Activated naive CD4-positive, alpha-beta T cell treated with anti-CD3 and anti-CD28 coated beads, Interleukin-2, amount 50 U/mL, for 24 hours (primary cell): Measurements from ENCODE around the gene LMOD1.

Experiments
- H3K27ac Mint-ChIP-seq: one replicate; pipeline ENCODE4 v1.8.0; 2021; ENCODE audit warnings: mild to moderate bottlenecking, mixed read lengths
- H3K27me3 Mint-ChIP-seq: one replicate; pipeline ENCODE4 v1.8.0; 2021; ENCODE audit warnings: mixed read lengths
- H3K36me3 Mint-ChIP-seq: one replicate; pipeline ENCODE4 v1.8.0; 2021; ENCODE audit warnings: mixed read lengths
- H3K4me1 Mint-ChIP-seq: one replicate; pipeline ENCODE4 v1.8.0; 2021; ENCODE audit warnings: mixed read lengths
- H3K4me3 Mint-ChIP-seq: one replicate; pipeline ENCODE4 v1.8.0; 2021; ENCODE audit warnings: mild to moderate bottlenecking, mixed read lengths
- H3K9me3 Mint-ChIP-seq: one replicate; pipeline ENCODE4 v1.8.0; 2021; ENCODE audit warnings: mixed read lengths

LMOD1 gene

GRCh38 chr1:201893431-201893830, 52.9 kb downstream of the LMOD1 start:
- Mint-ChIP-seq H3K27me3 (peaks cover 19% of the 10 kb centered on the region), H3K27ac (no peak overlapping the region), H3K36me3 (no peaks in the 10 kb centered on the region), H3K4me1 (peaks cover 13% of the 10 kb centered on the region), H3K9me3 (no peaks in the 10 kb centered on the region), H3K4me3 (no peak overlapping the region)

- Mint-ChIP-seq H3K27me3 (peaks cover 20% of the 10 kb centered on the region), H3K27ac (no peak overlapping the region), H3K9me3 (no peaks in the 10 kb centered on the region), H3K4me3 (no peak overlapping the region), H3K4me1 (peaks cover 20% of the 10 kb centered on the region), H3K36me3 (no peaks in the 10 kb centered on the region)
These were observed 54.1 kb downstream of the LMOD1 start for GRCh38 chr1:201892211-201892610.

- Mint-ChIP-seq H3K27me3 (peaks cover 20% of the 10 kb centered on the region), H3K4me3 (no peak overlapping the region), H3K27ac (no peak overlapping the region), H3K4me1 (peaks cover 20% of the 10 kb centered on the region), H3K36me3 (no peaks in the 10 kb centered on the region), H3K9me3 (no peaks in the 10 kb centered on the region)
These were observed 54.8 kb downstream of the LMOD1 start for GRCh38 chr1:201891451-201892045.

- Mint-ChIP-seq H3K27me3 (peaks cover 20% of the 10 kb centered on the region), H3K9me3 (no peaks in the 10 kb centered on the region), H3K4me3 (no peak overlapping the region), H3K4me1 (peaks cover 15% of the 10 kb centered on the region), H3K27ac (no peak overlapping the region), H3K36me3 (no peaks in the 10 kb centered on the region)
These were observed 55.4 kb downstream of the LMOD1 start for GRCh38 chr1:201890806-201891450.

GRCh38 chr1:201890223-201890622, 56.1 kb downstream of the LMOD1 start:
- H3K27ac Mint-ChIP-seq: no peak overlapping the region
- H3K9me3 Mint-ChIP-seq: no peaks in the 10 kb centered on the region
- no peaks in the 10 kb centered on the region for H3K36me3 Mint-ChIP-seq

GRCh38 chr1:201889090-201889968, 57.0 kb downstream of the LMOD1 start:
- Mint-ChIP-seq H3K36me3 (no peaks in the 10 kb centered on the region), H3K27me3 (peaks cover 20% of the 10 kb centered on the region), H3K4me1 (peaks cover 13% of the 10 kb centered on the region), H3K9me3 (no peaks in the 10 kb centered on the region), H3K27ac (no peak overlapping the region), H3K4me3 (peak overlapping the region; percentile 79)

More at GRCh38 chr1:201890223-201890622, 56.1 kb downstream of the LMOD1 start:
- Mint-ChIP-seq H3K4me3 (no peak overlapping the region), H3K4me1 (peaks cover 13% of the 10 kb centered on the region), H3K27me3 (peaks cover 20% of the 10 kb centered on the region)

GRCh38 chr1:201888282-201889089, 57.9 kb downstream of the LMOD1 start, which contains the start of gene SHISA4:
Gene SHISA4 (plus strand): TSS chr1:201888898. CDS start chr1:201888995, 97 bp downstream.
- Mint-ChIP-seq H3K9me3 (no peaks in the 10 kb centered on the region), H3K4me1 (peaks cover 13% of the 10 kb centered on the region), H3K36me3 (no peaks in the 10 kb centered on the region), H3K4me3 (peak within 1 kb of the TSS; percentile 79), H3K27me3 (peaks cover 16% of the 10 kb centered on the region), H3K27ac (no peak within 1 kb of the TSS)

GRCh38 chr1:201887116-201887866, 59.1 kb downstream of the LMOD1 start:
- H3K27me3 Mint-ChIP-seq: peaks cover 16% of the 10 kb centered on the region
- H3K36me3 Mint-ChIP-seq: no peaks in the 10 kb centered on the region
- H3K4me1 Mint-ChIP-seq: peaks cover 13% of the 10 kb centered on the region
- H3K4me3 Mint-ChIP-seq: peak overlapping the region; percentile 35
- no peak overlapping the region for H3K27ac Mint-ChIP-seq
- no peaks in the 10 kb centered on the region for H3K9me3 Mint-ChIP-seq

- H3K4me3 Mint-ChIP-seq: no peak overlapping the region
- H3K4me1 Mint-ChIP-seq: peaks cover 13% of the 10 kb centered on the region
- peaks cover 11% of the 10 kb centered on the region for H3K27me3 Mint-ChIP-seq
- H3K9me3 Mint-ChIP-seq: no peaks in the 10 kb centered on the region
- H3K36me3 Mint-ChIP-seq: no peaks in the 10 kb centered on the region
- H3K27ac Mint-ChIP-seq: no peak overlapping the region
These were observed 60.1 kb downstream of the LMOD1 start for GRCh38 chr1:201886103-201886885.

GRCh38 chr1:201885531-201886075, 60.7 kb downstream of the LMOD1 start:
- H3K27ac Mint-ChIP-seq: no peak overlapping the region
- no peak overlapping the region for H3K4me3 Mint-ChIP-seq
- H3K27me3 Mint-ChIP-seq: peaks cover 8% of the 10 kb centered on the region
- H3K9me3 Mint-ChIP-seq: no peaks in the 10 kb centered on the region
- H3K36me3 Mint-ChIP-seq: no peaks in the 10 kb centered on the region
- H3K4me1 Mint-ChIP-seq: peaks cover 13% of the 10 kb centered on the region

GRCh38 chr1:201884425-201884824, 61.9 kb downstream of the LMOD1 start:
- H3K9me3 Mint-ChIP-seq: no peaks in the 10 kb centered on the region
- no peaks in the 10 kb centered on the region for H3K36me3 Mint-ChIP-seq
- peaks cover 1% of the 10 kb centered on the region for H3K27me3 Mint-ChIP-seq
- no peak overlapping the region for H3K4me3 Mint-ChIP-seq
- H3K27ac Mint-ChIP-seq: no peak overlapping the region
- H3K4me1 Mint-ChIP-seq: peaks cover 9% of the 10 kb centered on the region

GRCh38 chr1:201883786-201884185, 62.6 kb downstream of the LMOD1 start:
- Mint-ChIP-seq H3K27ac (no peak overlapping the region), H3K9me3 (no peaks in the 10 kb centered on the region), H3K4me3 (no peak overlapping the region), H3K4me1 (peaks cover 8% of the 10 kb centered on the region), H3K27me3 (peaks cover 1% of the 10 kb centered on the region), H3K36me3 (no peaks in the 10 kb centered on the region)

GRCh38 chr1:201883266-201883665, 63.1 kb downstream of the LMOD1 start:
- Mint-ChIP-seq H3K27me3 (peaks cover 1% of the 10 kb centered on the region), H3K4me3 (no peak overlapping the region), H3K4me1 (peaks cover 7% of the 10 kb centered on the region), H3K9me3 (no peaks in the 10 kb centered on the region), H3K27ac (no peak overlapping the region), H3K36me3 (no peaks in the 10 kb centered on the region)

- no peak overlapping the region for H3K27ac Mint-ChIP-seq
- H3K27me3 Mint-ChIP-seq: peaks cover under 1% of the 10 kb centered on the region
- no peaks in the 10 kb centered on the region for H3K36me3 Mint-ChIP-seq
- peaks cover 2% of the 10 kb centered on the region for H3K4me1 Mint-ChIP-seq
- no peaks in the 10 kb centered on the region for H3K9me3 Mint-ChIP-seq
- H3K4me3 Mint-ChIP-seq: no peak overlapping the region
These were observed 63.6 kb downstream of the LMOD1 start for GRCh38 chr1:201882665-201883132.
